HUES6 (cell line): ENCODE results near the gene ADGRG6.

Experiments used
- H3K27ac ChIP-seq: 2 replicates; pipeline ENCODE4 v1.7.0; 2013; ENCODE audit warnings: low read depth, mild to moderate bottlenecking, low read length, inconsistent platforms
- H3K27me3 ChIP-seq: 2 replicates; pipeline ENCODE4 v1.6.1; 2013; ENCODE audit warnings: low read length; ENCODE audit not compliant: control insufficient read depth, insufficient read depth
- H3K36me3 ChIP-seq: 2 replicates; pipeline ENCODE4 v1.6.1; 2013; ENCODE audit warnings: low read length; ENCODE audit not compliant: control insufficient read depth, insufficient read depth
- H3K4me1 ChIP-seq: 2 replicates; pipeline ENCODE4 v1.6.1; 2013; ENCODE audit warnings: low read length; ENCODE audit not compliant: control insufficient read depth, insufficient read depth
- H3K4me3 ChIP-seq: 2 replicates; pipeline ENCODE4 v1.5.1; 2013; ENCODE audit warnings: low read depth, low read length
- H3K9ac ChIP-seq: one replicate; pipeline ENCODE4 v1.6.1; 2013; ENCODE audit warnings: mild to moderate bottlenecking, low read length
- H3K9me3 ChIP-seq: 2 replicates; pipeline ENCODE4 v1.6.1; 2013; ENCODE audit warnings: low read depth, low read length; ENCODE audit not compliant: control insufficient read depth, insufficient read depth

Gene ADGRG6

DNA sequence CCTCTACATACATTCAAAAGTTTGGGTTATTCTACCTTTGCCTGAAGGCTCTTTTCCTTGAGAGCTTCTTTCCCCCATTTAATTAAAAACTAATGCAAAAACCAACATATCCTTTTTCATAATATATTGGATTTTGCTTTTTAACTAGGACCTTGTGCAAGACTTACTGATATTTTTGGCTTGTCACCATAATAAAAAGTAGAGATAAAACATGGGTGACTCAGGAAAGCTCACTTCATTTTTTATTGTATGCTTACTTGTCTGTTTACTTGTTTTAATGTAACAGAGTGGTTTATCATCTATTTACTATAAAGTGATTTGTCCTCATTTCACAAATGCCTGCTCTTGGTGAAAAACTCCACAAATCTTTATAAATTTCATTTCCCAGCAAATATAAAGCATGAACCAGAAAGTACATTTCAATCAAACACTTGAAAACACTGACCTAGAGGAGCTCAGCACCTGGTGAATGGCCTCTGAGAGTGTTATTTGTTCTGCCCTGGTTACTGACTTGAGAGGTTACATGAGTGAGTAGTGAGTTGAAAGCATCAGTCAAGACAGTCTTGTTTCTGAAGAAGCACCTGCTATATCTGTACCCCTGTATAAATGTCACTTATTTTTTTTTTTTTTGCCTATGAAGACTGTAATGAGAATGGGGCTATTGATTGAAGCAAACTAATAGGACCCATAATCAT lies 20.8 kb downstream of the ADGRG6 start:
- H3K27me3 ChIP-seq = no peaks in the 10 kb centered on the region
- no peaks in the 10 kb centered on the region for H3K36me3 ChIP-seq
- no peak overlapping the region for H3K27ac ChIP-seq
- no peak overlapping the region for H3K4me3 ChIP-seq
- H3K9ac ChIP-seq = no peak overlapping the region
- peaks cover 22% of the 10 kb centered on the region; the same call in 1 of the 2 replicates for H3K4me1 ChIP-seq
- H3K9me3 ChIP-seq = no peaks in the 10 kb centered on the region

DNA sequence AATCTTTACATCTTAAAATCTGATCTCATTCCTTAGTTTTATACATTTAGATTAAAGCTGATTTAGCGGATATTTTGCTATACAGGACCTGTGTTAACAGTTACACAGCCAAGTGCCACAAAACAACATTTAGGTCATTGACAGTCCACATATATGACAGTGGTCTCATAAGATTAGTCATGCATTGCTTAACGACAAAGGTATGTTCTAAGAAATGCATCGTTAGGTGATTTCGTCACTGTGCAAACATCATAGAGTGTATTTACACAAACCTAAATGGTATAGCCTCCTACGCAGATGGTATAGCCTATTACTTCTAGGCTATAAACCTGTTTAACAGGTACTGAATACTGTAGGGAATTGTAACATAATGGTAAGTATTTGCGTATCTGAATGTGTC lies 21.6 kb downstream of the ADGRG6 start:
- no peaks in the 10 kb centered on the region for H3K27me3 ChIP-seq
- no peaks in the 10 kb centered on the region for H3K36me3 ChIP-seq
- peaks cover 22% of the 10 kb centered on the region; the same call in 1 of the 2 replicates for H3K4me1 ChIP-seq
- no peak overlapping the region for H3K9ac ChIP-seq
- no peak overlapping the region for H3K27ac ChIP-seq
- H3K4me3 ChIP-seq = no peak overlapping the region
- no peaks in the 10 kb centered on the region for H3K9me3 ChIP-seq

DNA sequence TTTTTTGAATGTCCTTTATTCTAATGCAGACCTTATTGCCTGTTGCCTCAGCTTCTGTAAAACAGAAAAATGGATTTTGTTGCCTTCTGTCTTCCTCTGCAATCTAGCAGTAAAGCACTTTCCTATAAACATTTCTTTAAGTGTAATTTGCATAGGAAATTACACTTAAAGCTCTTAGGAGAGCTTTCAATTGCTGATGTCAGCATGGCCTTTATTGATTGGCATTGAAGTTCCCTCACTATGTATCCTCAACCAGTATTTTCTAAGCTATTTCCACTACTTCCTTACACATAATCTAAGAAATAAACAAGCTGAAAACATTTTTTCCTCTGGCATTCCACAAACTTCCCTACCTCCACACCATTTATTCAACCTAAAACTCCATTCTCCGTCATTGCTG lies 22.3 kb downstream of the ADGRG6 start:
- no peak overlapping the region for H3K4me3 ChIP-seq
- H3K9me3 ChIP-seq = no peaks in the 10 kb centered on the region
- H3K9ac ChIP-seq = no peak overlapping the region
- H3K4me1 ChIP-seq = peaks cover 22% of the 10 kb centered on the region; the same call in 1 of the 2 replicates
- no peaks in the 10 kb centered on the region for H3K36me3 ChIP-seq
- no peaks in the 10 kb centered on the region for H3K27me3 ChIP-seq
- H3K27ac ChIP-seq = no peak overlapping the region

DNA sequence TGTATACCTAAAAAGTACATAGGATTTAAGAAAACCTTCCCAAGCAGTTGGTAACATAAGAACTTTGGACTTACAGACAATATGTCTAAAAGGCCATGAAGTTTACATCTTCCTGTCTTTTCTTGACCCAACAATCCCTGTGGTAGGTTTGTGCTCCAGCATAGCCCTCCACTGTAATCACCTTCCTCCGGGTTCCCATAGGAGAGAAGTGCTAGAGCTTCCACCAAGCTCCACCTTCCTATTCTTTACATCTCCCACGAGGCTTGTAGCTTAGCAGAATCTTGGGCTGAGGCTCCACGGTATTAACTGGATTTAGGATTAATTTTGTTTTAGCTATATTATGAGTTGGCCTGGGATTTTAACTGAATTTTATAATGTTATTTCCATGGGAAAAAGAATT lies 23.3 kb downstream of the ADGRG6 start:
- H3K9me3 ChIP-seq = no peaks in the 10 kb centered on the region
- peaks cover 28% of the 10 kb centered on the region; the same call in 1 of the 2 replicates for H3K4me1 ChIP-seq
- no peaks in the 10 kb centered on the region for H3K27me3 ChIP-seq
- H3K9ac ChIP-seq = no peak overlapping the region
- H3K4me3 ChIP-seq = no peak overlapping the region
- no peaks in the 10 kb centered on the region for H3K36me3 ChIP-seq
- no peak overlapping the region for H3K27ac ChIP-seq

DNA sequence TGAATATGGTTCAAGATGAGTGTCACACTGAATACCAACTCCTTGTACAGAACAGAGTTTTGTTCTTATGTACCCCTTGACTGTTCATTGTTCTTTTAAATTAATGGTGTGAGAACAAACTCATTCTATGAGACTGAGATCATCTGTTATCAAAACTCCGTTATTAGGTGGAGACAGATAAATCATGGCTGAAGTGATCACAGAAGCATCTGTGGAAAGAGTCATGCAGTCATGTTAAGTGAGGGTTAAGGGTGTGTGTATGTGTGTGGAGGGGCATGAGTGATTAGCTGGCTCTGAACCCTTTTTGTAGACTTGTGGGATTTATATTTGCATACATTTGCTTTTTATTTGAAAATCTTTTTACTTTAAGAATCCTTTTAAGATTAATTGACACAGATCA lies 24.7 kb downstream of the ADGRG6 start:
- Histone ChIP-seq H3K36me3 (no peaks in the 10 kb centered on the region), H3K4me1 (peaks cover 35% of the 10 kb centered on the region), H3K27me3 (no peaks in the 10 kb centered on the region), H3K9ac (no peak overlapping the region), H3K4me3 (no peak overlapping the region), H3K9me3 (no peaks in the 10 kb centered on the region), H3K27ac (no peak overlapping the region)

DNA sequence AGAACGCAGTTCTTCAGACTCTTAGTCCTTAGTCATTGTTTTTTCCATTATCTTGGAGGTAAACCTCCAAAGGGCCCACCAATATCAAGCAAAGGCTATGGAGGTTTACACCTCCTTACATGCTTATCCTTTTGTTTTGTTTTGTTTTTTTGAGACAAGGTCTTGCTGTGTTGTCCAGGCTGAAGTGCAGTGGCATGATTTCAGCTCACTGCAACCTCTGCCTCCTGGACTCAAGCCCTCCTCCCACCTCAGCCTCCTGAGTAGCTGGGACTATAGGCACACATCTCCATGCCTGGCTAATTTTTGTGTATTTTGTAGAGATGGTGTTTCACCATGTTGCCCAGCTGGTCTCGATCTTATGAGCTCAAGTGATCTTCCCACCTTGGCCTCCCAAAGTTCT lies 26.3 kb downstream of the ADGRG6 start:
- no peak overlapping the region for H3K9ac ChIP-seq
- no peaks in the 10 kb centered on the region for H3K9me3 ChIP-seq
- no peaks in the 10 kb centered on the region for H3K36me3 ChIP-seq
- H3K27ac ChIP-seq = no peak overlapping the region
- peaks cover 33% of the 10 kb centered on the region for H3K4me1 ChIP-seq
- H3K4me3 ChIP-seq = no peak overlapping the region
- H3K27me3 ChIP-seq = no peaks in the 10 kb centered on the region

DNA sequence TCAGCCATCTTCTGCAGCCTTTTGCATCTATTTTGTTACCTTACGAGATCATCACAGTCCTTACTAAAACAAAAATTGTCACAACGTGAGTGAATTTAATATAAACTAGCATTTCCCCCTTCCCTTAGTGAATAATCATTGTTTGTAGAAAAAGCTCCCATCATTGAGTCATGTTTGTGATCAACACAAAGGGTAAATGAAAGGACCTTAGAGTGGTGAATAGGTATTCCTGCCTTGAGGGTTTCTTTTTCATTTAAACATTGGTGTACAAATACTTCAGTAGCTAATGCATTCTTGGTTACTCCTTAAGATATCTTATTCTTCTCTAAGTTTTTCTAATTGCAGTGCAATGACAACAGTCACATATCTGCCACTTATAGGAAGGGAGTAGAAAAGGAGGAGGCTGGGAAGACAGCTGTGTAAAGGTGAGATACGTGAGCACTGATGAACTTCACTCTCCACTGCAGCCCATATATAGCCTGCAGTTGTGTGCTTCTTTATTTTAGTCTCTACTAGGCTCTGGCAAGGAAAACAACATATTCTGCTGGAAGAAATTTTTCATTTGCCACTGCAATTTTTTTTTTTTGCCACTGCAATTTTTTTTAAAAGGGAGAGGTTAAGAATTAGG lies 27.8 kb downstream of the ADGRG6 start:
- Histone ChIP-seq H3K36me3 (no peaks in the 10 kb centered on the region), H3K27me3 (no peaks in the 10 kb centered on the region), H3K9me3 (no peaks in the 10 kb centered on the region), H3K4me1 (peaks cover 18% of the 10 kb centered on the region), H3K9ac (no peak overlapping the region), H3K4me3 (no peak overlapping the region), H3K27ac (no peak overlapping the region)

DNA sequence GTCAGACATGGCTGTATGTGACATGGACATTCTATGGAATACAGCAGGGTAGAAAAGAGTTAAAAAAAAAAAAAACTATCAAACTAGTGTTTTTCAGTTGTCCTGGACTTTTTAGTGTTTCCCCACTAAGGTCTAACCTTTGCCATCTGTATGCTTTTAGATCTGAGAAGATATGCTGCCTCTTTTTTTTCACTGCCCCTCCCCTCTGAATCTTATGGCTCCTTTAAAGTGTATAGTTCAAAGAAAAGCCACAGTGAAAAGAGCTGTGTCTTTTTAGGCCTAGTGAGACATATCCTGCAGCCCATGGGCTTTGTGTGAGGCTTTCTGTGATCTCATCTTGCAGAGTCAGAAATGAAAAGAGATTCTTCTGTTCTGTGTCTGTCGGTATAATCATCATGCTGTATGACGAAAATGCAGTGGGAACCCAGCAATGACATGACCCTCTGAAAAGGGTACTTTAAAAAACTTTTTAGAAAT lies 29.3 kb downstream of the ADGRG6 start:
- no peaks in the 10 kb centered on the region for H3K27me3 ChIP-seq
- peaks cover 14% of the 10 kb centered on the region for H3K4me1 ChIP-seq
- no peak overlapping the region for H3K9ac ChIP-seq
- no peaks in the 10 kb centered on the region for H3K36me3 ChIP-seq
- H3K9me3 ChIP-seq = no peaks in the 10 kb centered on the region
- H3K4me3 ChIP-seq = no peak overlapping the region
- no peak overlapping the region for H3K27ac ChIP-seq

DNA sequence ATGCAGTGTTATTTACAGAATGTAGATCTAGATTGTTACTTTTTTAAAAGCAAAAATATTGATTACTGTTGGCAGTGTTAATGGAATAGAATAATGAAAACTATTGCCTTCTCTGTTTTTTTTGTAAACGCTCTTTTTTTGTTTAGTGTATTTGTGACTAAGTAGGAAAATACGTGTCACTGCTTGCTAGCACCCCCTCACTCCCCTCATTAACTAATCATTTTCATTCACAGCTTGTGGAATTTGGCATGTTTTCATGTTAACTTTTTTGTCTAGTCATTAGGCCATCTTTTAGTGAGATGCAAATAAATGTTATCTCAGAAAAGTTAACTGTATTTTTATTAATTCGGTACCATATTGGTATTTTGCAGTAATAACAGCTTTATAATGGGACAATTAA lies 29.8 kb downstream of the ADGRG6 start:
- H3K4me1 ChIP-seq = peaks cover 14% of the 10 kb centered on the region
- no peak overlapping the region for H3K27ac ChIP-seq
- no peaks in the 10 kb centered on the region for H3K9me3 ChIP-seq
- no peak overlapping the region for H3K9ac ChIP-seq
- no peak overlapping the region for H3K4me3 ChIP-seq
- H3K27me3 ChIP-seq = no peaks in the 10 kb centered on the region
- no peaks in the 10 kb centered on the region for H3K36me3 ChIP-seq

DNA sequence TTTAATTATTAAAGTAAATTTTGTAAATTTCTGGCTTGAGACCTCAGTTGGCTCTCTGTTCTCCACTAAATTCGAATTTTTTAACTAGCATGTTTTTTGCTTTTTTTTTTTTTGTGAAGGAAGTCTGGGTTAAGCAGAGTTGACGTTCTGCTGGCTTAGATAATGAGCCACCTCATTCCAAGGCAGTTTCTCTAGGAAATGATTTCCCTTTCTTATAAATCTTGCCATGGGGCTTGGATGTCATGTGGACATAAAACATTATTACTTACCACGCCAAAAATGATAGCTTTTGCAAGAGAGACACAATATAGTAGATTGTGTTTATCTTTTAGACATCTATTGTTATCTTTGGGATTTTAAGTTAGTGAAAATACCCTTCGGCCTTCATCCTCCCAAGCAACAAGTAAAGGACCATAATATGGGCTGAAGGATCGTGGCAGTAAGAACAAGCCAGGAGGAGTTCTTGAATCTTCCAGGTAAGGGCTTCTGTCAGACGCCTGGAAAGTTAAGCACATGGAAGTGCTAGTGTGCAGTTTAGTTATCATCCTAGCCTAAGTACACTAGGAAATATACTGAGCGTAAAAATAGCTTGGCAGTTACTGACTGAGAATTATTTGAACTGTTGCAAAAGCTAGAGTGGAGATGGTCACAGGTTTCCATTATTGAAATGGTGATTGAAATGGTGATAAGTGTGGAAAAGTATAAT lies 30.7 kb downstream of the ADGRG6 start:
- H3K9ac ChIP-seq = no peak overlapping the region
- H3K36me3 ChIP-seq = no peaks in the 10 kb centered on the region
- H3K27me3 ChIP-seq = no peaks in the 10 kb centered on the region
- no peak overlapping the region for H3K27ac ChIP-seq
- no peak overlapping the region for H3K4me3 ChIP-seq
- peaks cover 14% of the 10 kb centered on the region for H3K4me1 ChIP-seq
- H3K9me3 ChIP-seq = no peaks in the 10 kb centered on the region

DNA sequence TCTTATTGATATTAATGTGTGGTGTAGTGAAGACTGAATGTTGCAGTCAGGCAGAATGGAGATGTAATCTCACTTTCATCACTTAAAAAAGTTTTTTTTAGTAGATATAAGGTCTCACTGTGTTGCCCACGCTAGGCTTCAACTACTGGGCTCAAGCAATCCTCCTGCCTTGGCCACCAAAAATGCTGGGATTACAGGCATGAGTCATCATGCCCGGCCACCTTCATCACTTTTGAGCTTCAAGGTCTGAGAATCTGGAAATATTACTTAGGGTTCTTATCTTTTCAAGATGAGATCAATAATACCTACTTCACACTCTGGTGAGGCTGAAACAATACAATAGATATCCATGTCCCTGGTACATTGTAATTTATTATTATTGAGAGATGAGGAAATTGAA lies 31.6 kb downstream of the ADGRG6 start:
- Histone ChIP-seq H3K36me3 (no peaks in the 10 kb centered on the region), H3K4me1 (peaks cover 14% of the 10 kb centered on the region), H3K27ac (no peak overlapping the region), H3K4me3 (no peak overlapping the region), H3K9ac (no peak overlapping the region), H3K9me3 (no peaks in the 10 kb centered on the region), H3K27me3 (no peaks in the 10 kb centered on the region)
